NCI-H748 (cell line): ENCODE data around the gene VAMP8.
"Not testable (repeated sequence)": the region's sequence is repeated elsewhere in the genome, so short reads cannot be mapped to it uniquely, and the experiment has no call there.

Source experiments
- DNase-seq: peaks from one replicate; lab custom pipeline; 2025; ENCODE audit not compliant: unreplicated experiment; lab: John Stamatoyannopoulos, UW

VAMP8 gene

DNA sequence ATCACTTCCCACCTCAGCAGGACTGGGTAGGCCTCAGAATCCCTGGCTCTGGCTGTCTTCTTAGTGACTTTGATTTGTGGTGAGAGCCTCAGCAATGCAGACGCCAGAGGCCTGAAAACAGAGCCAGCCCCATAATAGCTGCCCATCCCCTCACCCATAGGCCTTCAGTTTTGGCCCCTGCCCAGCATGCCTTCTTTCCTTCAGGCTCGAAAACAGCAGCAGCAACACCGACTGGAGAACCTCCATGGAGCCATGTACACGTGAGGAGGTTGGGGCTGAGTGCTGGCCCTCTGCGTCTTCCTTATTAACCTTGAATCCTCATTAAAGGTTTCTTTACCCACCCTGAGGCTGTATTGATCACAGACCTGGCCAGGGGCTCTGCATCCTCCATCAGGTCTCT is 19.9 kb downstream of the VAMP8 start:
- no peak for DNase-seq

DNA sequence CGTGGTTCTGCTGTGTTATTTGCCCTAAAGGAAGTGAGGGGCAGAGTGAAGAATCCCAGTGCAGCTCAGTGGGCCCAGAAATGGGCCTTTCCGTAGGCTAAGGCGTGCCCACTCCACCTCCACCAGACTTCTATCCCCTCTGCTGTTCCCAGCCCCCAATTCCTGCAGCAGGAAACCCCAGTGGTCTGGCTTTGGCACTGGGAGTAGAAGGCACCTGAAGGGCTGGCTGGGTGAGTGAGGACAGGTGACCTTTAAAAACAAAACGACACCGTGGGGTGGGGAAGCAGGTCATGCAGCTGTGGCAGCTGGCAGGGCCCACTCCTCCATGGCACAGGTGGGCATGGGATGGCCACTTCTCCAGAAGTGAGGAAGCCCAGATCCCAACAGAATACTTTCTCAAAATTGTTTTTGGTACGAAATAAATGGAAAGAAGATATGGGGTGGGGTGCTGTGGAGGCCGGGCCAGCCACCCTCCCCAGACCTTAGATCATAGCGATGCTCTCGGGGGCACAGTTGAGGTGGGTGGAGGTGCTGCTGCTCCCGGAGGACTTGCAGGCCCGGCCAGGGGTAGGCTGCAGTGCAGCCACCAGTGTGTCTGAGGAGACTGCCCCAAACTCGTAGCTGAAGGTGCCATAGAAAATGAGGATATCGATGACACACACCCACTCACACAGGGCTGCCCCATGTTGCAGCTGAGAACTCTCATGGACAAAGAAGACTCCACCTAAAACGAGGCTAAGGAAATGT is 21.4 kb downstream of the VAMP8 start:
- DNase-seq, result no peak

DNA sequence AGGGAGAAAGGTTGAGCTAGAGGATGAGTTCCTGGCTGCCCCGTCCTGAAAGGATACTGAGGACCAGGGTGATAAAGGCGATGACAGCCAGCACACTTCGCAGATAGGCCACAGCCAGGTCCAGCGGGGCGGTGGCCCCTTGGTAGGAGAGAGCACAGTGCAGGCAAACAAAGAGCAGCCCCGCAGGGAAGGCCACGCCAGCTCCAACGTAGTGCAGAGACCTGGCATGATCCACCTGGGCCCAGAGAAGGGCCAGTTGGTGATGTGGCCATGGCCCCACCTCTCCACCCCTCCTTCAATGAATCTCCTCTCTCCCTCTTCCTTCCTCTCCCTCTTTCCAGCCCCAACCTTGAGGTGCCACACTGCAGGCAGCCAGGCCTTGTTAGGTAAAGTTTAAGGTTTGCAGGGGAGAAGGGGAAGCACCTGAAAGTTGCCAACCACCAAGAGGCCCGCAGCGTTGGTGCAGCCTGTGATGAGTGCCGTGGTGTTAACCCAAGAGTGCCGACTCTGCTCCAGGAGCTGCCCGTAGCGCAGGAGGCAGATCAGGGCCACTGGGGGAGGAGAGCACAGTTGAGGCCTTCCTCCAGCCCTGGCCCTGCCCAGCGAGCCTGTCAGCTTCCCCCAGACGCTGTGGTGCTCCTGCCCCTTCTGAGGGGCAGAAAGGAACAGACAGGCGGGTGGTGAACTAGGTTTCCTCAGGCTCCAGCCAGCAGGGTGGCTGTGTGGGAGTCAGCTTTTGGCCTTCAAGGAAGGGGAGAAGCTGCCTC is 22.3 kb downstream of the VAMP8 start:
- DNase-seq, result no peak

DNA sequence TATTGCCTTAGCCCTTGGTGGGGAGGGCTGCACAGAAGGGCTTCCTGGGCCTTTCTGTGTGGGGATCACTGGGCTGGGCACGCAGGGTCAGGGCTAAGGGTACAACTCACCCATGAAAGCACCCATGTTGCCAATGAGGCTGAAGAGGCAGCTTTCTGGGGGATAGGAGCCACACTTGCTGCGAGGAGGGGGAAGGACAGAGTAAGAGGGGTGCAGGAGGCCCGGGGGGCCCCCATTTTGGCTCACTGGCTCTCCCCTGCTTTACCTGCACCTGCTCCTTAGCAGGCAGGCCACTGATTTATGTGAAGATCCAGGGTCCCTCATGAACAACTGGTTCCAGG is 22.8 kb downstream of the VAMP8 start:
- DNase-seq, result no peak

GRCh38 chr2:85600951-85601770 is 23.8 kb downstream of the VAMP8 start:
- DNase-seq, result no peak

DNA sequence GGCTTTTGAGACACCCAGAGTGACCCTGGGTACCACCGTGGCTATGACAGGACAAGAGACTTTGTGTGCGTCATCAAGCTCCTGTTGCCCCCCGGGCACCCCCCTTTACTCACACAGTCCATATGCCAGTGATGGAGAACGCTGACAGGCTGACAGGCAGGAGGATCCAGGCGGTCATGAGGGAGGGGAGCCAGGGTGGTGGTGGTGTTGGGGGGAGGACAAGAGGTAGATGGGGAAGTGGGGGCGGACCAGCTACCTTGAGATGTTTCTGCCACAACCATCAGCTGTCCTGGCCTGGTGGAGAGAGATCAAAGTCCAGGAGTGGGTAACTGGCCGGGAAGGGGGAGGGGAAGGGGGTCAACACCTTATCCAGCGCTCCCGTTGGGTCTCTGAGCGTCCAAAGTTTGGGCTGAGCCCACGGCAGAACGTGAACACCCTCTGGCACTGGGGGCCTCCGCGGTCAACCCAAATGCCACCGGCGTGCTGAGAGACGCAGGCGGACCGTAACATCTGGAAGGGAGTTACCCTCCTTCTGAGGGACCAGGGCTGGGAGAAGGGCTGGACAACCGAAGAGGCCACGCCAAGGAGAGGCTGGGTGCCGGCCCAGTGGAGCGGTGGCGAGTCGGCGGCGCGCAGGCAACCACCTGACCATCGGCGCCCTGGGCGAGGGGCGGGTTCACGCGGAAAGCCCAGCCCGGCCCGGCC is 24.5 kb downstream of the VAMP8 start:
- peak; percentile 38 for DNase-seq

DNA sequence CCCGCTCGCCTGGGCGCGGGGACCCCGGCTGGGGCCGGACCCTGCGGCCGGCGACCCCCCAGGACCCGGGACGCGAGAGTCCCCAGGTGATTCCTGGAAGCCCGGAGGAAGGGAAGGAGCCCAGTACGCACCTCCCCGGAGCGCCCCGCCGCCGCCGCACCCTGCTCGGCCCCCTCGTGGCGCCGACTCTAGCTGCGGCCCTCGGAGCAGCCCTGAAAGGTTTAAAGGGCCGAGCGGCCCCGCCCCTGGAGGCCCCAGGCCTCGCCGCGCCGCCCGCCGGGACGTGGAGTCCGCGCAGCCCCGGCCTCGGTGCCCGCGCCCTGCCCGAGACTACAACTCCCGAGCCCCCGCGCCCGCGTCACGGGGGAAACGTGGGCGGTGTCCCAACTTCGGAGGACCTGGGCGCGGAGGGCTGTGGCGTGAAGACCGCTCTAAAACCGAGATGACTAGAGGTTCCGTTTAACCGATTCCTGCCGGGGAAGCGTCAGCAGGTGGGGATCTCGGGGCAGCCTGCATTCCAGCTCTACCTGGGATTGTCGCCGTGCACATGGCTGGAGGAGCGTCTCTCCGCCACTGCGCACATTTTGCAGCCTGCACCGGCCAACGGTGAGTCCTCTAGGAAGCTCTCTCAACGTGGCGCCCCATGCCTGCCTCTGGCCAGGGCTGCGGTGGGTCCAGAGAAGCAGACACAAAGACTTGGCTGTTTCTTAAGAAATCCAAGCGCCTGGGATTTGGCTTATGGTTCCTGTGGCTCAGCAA is 25.3 kb downstream of the VAMP8 start, which contains the start of gene TMEM150A:
TSS of gene TMEM150A (minus strand) at position 223 of the 759 bp plus-strand sequence. CDS start 750 bp downstream, outside the sequence.
- DNase-seq, result peak; percentile 85

DNA sequence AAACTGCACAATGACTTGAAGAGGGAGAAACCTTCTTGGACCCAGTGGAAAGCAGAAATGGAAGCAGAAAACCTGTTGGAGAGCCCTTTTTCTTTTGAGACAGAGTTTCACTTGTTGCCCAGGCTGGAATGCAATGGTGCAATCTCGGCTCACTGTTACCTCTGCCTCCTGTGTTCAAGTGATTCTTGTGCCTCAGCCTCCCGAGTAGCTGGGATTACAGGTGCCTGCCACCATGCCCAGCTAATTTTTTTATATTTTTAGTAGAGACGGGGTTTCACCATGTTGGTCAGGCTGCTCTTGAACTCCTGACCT is 26.7 kb downstream of the VAMP8 start:
- DNase-seq, result not testable (repeated sequence)

GRCh38 chr2:85604568-85605339 is 27.4 kb downstream of the VAMP8 start:
- DNase-seq, result peak; percentile 4

DNA sequence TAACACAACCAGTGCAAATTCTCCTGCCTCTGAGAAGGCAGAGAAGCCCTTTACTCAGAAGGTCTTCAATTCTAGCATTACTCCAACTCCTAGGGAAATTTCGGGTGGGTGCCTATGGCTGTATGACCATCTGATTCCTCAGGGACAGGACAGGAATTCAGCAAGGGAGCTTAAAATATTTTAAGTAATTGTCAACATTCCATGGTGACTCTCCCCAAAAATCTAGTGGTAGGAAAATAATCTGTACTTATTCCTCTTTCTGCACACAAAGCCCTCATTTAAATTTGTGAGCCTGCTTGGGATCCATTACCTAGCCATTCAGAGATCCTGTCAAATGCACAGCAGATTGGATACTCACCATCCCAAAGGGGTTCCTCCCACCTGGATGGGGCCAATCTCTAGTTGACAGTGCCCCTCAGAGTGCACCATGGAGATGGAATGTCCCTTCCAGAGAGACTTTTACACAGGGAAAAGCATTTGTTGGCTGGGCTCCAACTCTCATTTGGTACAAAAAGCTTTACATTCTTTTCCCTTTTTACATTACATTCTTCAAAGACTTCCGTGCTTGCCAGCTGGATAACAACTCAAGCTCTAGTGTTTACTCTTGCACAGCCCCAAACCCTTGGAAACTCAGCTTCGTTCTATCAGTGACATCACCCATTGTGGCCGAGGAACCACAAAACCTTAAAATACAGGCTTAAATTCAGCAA is 28.2 kb downstream of the VAMP8 start:
- DNase-seq, result no peak

- DNase-seq, result no peak
Observed at GRCh38 chr2:85606116-85606455, 28.7 kb downstream of the VAMP8 start.

DNA sequence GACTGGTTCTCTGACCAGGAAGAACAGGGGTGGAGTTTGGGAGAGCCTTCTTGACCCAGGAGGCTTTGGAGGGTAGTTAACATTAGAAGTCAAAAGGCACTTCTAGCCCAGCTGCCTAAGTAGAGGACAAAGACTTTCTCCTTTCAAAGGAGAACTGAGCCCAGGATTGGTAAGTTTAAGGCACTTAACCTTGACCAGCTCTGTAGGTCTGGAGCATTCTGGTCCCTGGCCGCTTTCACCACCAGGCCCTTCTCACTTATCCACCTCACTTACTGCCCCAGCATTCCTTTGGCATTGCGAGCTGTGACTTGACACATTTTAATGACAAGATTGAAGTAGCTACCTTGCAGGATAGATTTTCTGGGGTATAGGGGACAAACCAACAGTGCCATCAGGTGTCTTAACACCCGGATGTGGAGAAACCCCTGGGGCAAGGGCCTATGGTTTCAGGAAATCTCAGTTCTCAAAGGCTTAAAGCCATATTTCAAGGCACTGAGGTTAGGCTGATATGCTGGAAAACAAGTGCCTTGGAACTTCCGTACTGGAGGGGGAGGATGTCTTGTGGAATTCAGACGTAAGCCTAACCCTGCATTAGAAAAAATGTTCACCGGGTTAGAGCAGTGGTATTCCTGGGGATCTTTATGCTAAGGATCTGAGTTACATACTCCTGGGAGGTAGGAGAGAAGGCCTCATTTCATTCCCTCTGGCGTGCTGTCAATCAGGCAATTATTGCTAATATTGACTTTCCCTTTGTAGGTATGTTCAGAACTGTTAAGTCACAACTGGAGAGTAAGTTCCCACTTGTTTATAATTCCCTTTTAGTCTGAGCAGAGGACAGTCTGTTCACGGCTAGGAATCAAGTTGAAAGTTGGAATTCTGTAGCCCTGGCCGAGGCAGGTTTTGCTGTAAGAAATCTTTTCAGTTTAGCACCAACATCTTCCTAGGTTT is 30.2 kb downstream of the VAMP8 start:
- no peak for DNase-seq

DNA sequence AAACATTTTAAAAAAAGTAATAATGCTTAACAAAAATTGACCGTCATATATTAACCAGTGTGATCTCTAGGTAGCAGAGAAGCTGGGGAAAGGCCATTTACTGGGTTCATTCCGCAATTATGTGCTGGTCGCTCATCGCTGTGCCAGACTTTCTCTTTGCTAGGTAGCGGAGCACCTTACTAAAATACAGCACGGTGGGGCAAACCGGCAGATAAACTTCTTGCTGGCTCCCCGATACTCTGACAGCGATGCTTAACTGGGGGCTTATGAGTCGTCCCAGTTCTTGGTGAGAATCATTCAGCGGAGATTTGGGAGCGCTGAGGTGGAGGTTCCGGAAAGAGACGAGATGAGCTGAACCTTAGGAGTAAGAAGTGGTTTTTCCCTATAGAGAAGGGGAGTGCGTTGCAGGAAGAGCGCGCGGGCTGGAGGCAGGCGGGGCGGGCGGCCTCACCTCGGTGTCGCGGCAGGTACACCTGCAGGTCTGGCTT is 33.9 kb downstream of the VAMP8 start:
- DNase-seq, result no peak

- peak; percentile 87 for DNase-seq
Observed at GRCh38 chr2:85611705-85612587, 34.6 kb downstream of the VAMP8 start, which contains the start of gene C2orf68. TSS of gene C2orf68 (minus strand) at chr2:85612066. CDS start at chr2:85611984, 82 bp downstream.

DNA sequence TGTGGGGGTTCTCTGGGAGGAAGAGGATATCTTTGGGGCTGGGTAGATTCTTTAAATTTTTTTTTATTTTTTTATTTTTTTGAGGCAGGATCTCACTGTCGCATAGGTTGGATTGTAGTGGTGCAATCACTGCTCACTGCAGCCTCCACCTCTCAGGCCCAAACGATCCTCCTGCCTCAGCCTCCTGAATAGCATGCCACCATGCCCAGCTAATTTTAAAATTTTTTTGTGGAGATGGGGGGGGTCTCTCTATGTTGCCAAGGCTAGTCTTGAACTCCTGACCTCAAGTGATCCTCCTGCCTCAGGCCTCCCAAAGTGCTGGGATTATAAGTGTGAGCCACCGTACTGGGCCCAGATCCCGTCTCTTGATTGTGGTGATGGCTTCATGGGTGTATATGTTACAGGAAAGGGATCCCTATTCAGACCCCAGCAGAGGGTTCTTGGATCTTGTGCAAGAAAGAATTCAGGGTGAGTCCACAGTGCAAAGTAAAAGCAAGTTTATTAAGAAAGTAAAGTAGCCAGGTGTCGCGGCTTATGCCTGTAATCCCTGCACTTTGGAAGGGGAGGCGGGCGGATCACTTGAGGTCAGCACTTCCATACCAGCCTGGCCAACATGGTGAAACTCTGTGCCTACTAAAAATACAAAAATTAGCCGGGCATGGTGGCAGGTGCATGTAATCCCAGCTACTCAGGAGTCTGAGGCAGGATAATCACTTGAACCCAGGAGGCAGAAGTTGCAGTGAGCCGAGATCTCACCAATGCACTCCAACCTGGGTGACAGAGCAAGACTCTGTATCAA is 36.5 kb downstream of the VAMP8 start:
- DNase-seq, result no peak

DNA sequence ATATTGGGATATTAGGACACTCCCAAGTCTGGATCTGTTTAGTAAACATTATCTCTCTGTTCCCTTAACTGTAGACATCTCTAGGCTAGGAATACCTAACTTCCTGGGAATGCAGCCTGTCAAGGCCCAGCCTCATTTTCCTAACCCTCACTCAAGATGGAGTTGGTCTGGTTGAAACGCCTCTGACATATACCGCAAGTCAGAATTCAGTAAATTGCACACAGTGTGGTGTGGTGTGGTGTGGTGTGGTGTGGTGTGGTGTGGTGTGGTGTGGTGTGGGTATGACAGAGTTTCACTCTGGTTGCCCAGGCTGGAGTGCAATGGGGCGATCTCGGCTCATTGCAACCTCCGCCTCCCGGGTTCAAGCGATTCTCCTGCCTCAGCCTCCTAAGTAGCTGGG is 37.4 kb downstream of the VAMP8 start:
- DNase-seq, result not testable (repeated sequence)
